A673 (cell line): ENCODE results near the gene PSPC1. TPM values are rescaled to one million over a fixed set of nuclear protein-coding genes. Genes with fewer than 3 reads are reported as not detected.
"Not testable (repeated sequence)": the region's sequence is repeated elsewhere in the genome, so short reads cannot be mapped to it uniquely, and the experiment has no call there.

ENCODE experiments used
- BruUV-seq: library from RNA; stranded (reverse); fragments of 400-500 nt; replicated peaks from 2 replicates; lab custom pipeline; 2021; lab: Mats Ljungman, UMichigan
- CTCF ChIA-PET: fragments of 300-600 bp; sonication (Branson Sonifier 250); formaldehyde crosslinking; loops from one replicate; lab custom pipeline; 2022; ENCODE audit warnings: antibody characterized with exemption; lab: Charles Lee
- POLR2A ChIA-PET: fragments of 300-600 bp; sonication (Branson Sonifier 250); formaldehyde crosslinking; loops from one replicate; lab custom pipeline; 2022; ENCODE audit warnings: antibody characterized with exemption; ENCODE audit not compliant: low non-redundant PET; lab: Charles Lee
- DNase-seq: peaks from one replicate; pipeline ENCODE4 v3.0.0-alpha.2; 2015; ENCODE audit warnings: low spot score
- H3K27ac ChIP-seq: fragments of 200-600 bp; sonication (generic); 2 replicates; pipeline ENCODE4 v1.5.1; 2016; ENCODE audit warnings: mixed run types, low read depth, mild to moderate bottlenecking, mixed read lengths, antibody characterized with exemption, low read length; ENCODE audit not compliant: poor library complexity, severe bottlenecking
- H3K27me3 ChIP-seq: fragments of 200-600 bp; sonication (generic); replicated peaks from 2 replicates; pipeline ENCODE4 v1.6.1; 2017; ENCODE audit warnings: mixed run types, low read depth, mild to moderate bottlenecking, mixed read lengths, antibody characterized with exemption, low read length; ENCODE audit not compliant: insufficient read depth, poor library complexity
- H3K36me3 ChIP-seq: fragments of 200-600 bp; sonication (generic); 2 replicates; pipeline ENCODE4 v1.6.1; 2016; ENCODE audit warnings: mixed run types, mild to moderate bottlenecking, mixed read lengths, antibody characterized with exemption, low read length; ENCODE audit not compliant: insufficient read depth, poor library complexity, severe bottlenecking
- H3K4me1 ChIP-seq: fragments of 200-600 bp; sonication (generic); 2 replicates; pipeline ENCODE4 v1.6.1; 2017; ENCODE audit warnings: mixed run types, mild to moderate bottlenecking, mixed read lengths, antibody characterized with exemption, low read length; ENCODE audit not compliant: insufficient read depth, poor library complexity, severe bottlenecking
- H3K4me3 ChIP-seq: fragments of 200-600 bp; sonication (generic); 2 replicates; pipeline ENCODE4 v1.5.1; 2016; ENCODE audit warnings: low read depth, mixed run types, mild to moderate bottlenecking, mixed read lengths, low read length; ENCODE audit not compliant: poor library complexity, severe bottlenecking
- H3K9me3 ChIP-seq: fragments of 200-600 bp; sonication (generic); 2 replicates; pipeline ENCODE4 v1.6.1; 2016; ENCODE audit warnings: mixed run types, low read depth, mild to moderate bottlenecking, mixed read lengths, antibody characterized with exemption, low read length; ENCODE audit not compliant: poor library complexity, severe bottlenecking
- CTCF ChIP-seq: fragments of 300-800, 200-600 bp; sonication (generic); conservative IDR thresholded peaks from 2 replicates; pipeline ENCODE4 v1.5.1; 2017; ENCODE audit warnings: low read depth, mild to moderate bottlenecking, antibody characterized with exemption, low read length, moderate library complexity, mixed read lengths
- EZH2 ChIP-seq: fragments of 200-600 bp; sonication (generic); IDR thresholded peaks from 2 replicates; pipeline ENCODE4 v1.6.1; 2017; ENCODE audit warnings: borderline replicate concordance, low read depth, mild to moderate bottlenecking, mixed read lengths, antibody characterized with exemption, low read length; ENCODE audit not compliant: poor library complexity, severe bottlenecking
- intact Hi-C: fragments of 100-400 bp; cut with micrococcal nuclease; formaldehyde crosslinking; loops from one replicate; pipeline ENCODE4 v1.10.0; 2022; ENCODE audit not compliant: unreplicated experiment
- total RNA-seq: library from RNA; stranded (reverse); gene quantifications from 2 replicates; pipeline ENCODE4 v1.2.3, GENCODE V29; 2021

Gene PSPC1
- total RNA-seq, 1 experiment from 2014 or later, result 90.9 TPM

DNA sequence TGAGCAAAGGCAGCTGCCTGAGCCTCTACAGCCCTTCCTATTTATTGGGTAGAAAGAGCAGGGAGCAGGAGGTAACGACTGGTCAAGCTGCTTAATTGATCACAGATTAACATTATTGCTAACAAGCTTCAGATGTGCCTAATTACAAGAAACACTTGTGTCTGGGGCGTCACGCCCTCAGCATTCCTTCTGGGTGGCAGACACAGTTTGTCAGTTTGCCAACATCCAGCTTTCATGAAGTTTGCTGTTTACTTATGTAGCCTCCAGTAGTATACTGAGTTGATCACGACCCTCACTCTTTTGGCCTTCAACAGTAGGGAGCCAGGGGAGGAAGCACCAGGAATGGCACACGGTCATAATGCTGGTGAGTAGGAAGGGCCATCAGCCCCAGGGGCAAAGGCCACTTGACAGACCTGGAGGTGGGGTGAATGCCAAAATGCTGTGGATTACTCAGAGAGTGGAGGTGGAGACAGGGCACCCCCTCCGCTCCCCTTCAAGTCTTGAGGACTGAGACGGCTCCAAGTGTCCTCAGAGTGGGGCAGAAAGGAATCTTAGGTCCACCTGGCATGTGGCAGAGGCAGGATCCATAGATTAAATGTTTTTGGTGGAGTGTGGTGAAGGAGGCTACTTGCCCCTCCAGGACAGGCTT, 34.9 kb upstream of the PSPC1 start:
- Histone ChIP-seq H3K27ac (no peak overlapping the region), H3K9me3 (no peaks in the 10 kb centered on the region), H3K4me1 (no peaks in the 10 kb centered on the region), H3K27me3 (no peaks in the 10 kb centered on the region), H3K4me3 (no peak overlapping the region), H3K36me3 (no peaks in the 10 kb centered on the region)
- TF ChIP-seq EZH2, result no peak
- no peak for TF ChIP-seq CTCF
- ChIA-PET CTCF (no interaction called here), POLR2A (interaction anchor here (0.5 kb wide), 1 partner anchor 64 kb away, joined by 5 read pairs; no protein-coding TSS in a partner anchor)
- BruUV-seq, result no TSS peak
- intact Hi-C loops, result no loop called here
- no peak for DNase-seq

GRCh38 chr13:19817106-19817505, 34.4 kb upstream of the PSPC1 start:
- POLR2A ChIA-PET, result no interaction called here
- CTCF ChIA-PET, result no interaction called here
- intact Hi-C loops, result no loop called here

GRCh38 chr13:19815842-19816241, 33.1 kb upstream of the PSPC1 start:
- H3K4me3 ChIP-seq, H3K27me3 ChIP-seq, DNase-seq, CTCF ChIA-PET, BruUV-seq, POLR2A ChIA-PET, H3K4me1 ChIP-seq, H3K9me3 ChIP-seq, H3K36me3 ChIP-seq, H3K27ac ChIP-seq, intact Hi-C loops: not testable (repeated sequence)

More at GRCh38 chr13:19817106-19817505, 34.4 kb upstream of the PSPC1 start:
- H3K4me3 ChIP-seq, result no peak overlapping the region
- H3K4me1 ChIP-seq, result no peaks in the 10 kb centered on the region
- H3K36me3 ChIP-seq, result no peaks in the 10 kb centered on the region
- no TSS peak for BruUV-seq
- DNase-seq, result no peak
- H3K27ac ChIP-seq, result no peak overlapping the region
- no peaks in the 10 kb centered on the region for H3K27me3 ChIP-seq
- H3K9me3 ChIP-seq, result no peaks in the 10 kb centered on the region
- TF ChIP-seq EZH2, result no peak
- TF ChIP-seq CTCF, result no peak
